ENCODE results near the gene GSS. TPM values are rescaled to one million over a fixed set of nuclear protein-coding genes. Genes with fewer than 3 reads are reported as not detected.

Gene GSS
- total RNA-seq, 1 experiment from 2014 or later, result 83.6 TPM

DNA sequence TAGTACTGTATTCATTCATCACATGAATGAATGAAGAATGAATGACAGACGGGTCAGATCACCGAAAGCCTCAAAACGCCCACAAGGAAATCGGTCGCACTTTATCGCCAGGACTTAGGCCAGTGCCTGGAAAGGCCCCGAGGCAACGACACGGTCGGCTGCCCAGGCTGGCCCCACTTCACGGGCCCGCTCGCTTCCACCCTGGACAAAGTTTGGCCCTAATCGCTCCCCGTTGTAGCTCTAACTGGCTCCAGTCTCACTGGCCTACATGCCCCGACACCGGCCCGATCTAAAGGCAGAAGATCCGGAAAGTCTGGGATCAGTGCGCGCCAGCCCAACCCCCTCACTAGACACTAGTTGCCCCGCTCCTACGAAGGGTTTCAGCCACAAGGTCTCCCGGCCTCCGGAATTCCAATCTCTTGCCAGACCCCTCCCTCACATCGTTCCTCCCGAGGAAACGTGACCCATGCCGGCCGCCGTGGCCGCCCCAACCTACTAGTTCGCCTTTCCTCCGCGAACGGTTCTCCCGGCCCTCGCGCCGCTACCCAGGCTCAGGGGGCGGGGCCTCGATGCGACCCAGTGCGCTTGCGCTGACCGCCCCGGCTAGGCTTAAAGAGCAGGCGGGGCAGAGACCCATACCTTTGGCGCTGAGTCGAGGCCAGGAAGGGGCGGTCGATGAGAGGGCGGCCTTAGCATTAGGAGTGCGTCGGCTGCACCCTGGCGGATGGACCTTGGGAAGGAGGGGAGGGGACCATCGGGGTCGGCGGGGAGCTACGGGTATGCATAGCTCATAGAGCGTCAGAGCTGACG is at the start of gene GSS, which contains the start of gene MYH7B (continued):
- TF ChIP-seq, protein P1, sequence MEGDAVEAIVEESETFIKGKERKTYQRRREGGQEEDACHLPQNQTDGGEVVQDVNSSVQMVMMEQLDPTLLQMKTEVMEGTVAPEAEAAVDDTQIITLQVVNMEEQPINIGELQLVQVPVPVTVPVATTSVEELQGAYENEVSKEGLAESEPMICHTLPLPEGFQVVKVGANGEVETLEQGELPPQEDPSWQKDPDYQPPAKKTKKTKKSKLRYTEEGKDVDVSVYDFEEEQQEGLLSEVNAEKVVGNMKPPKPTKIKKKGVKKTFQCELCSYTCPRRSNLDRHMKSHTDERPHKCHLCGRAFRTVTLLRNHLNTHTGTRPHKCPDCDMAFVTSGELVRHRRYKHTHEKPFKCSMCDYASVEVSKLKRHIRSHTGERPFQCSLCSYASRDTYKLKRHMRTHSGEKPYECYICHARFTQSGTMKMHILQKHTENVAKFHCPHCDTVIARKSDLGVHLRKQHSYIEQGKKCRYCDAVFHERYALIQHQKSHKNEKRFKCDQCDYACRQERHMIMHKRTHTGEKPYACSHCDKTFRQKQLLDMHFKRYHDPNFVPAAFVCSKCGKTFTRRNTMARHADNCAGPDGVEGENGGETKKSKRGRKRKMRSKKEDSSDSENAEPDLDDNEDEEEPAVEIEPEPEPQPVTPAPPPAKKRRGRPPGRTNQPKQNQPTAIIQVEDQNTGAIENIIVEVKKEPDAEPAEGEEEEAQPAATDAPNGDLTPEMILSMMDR (IDR thresholded peaks at IDR 0.05 in 2 of 3, conservative IDR thresholded peaks at IDR 0.05 in 1 of 3; ENCODE audit: borderline replicate concordance in 1 of 3, insufficient read depth in 1 of 3, low read depth in 2 of 3, low read length in 2 of 3), result peak; percentile 37 to 78 (median 49); a peak in 5 of 6 replicates
- TF ChIP-seq ZFX (IDR thresholded peaks at IDR 0.05) (peak; percentile 76), EZH2 (IDR thresholded peaks at IDR 0.05) (no peak), ELF1 (IDR thresholded peaks at IDR 0.05; ENCODE audit: borderline replicate concordance, low read depth) (no peak; the same call in 1 of the 2 replicates), FOSL1 (IDR thresholded peaks at IDR 0.05; ENCODE audit: low read depth) (no peak)
- TF ChIP-seq, protein P2, sequence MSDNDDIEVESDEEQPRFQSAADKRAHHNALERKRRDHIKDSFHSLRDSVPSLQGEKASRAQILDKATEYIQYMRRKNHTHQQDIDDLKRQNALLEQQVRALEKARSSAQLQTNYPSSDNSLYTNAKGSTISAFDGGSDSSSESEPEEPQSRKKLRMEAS (IDR thresholded peaks at IDR 0.05), result peak; percentile 47

DNA sequence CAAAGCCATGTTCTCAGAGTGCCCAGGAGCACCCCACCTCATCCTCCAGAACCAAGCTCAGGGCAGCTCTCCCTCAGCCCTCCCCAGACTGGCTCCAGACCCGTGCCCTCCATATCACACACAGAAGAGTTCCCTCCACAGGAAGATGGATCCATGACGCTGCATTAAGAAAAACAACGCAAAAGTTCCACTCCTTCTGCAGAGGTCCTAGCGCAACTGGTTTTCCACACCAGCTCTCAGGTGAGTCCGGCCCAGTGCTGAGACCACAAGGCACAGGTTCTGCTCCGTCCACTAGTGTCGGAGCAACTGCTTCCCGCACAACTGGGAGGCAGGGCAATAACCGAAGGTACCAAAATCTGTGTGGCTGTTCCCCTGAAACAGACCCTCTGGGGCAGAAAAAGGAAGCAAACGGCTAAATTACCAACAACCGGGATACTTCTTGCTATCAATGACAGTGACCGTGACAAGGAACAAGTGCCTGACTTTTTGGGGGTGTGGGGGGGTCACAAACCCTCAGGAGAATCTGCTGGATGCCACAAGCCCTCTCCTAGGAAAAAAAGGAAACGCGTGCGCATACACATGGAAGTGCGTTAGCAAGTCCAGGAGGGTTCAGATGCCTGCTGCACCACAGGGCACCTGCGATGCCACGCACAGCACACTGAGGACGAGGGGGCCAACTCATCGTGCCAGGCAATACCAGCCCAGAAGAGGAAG is 49.3 kb upstream of the GSS start:
- H3K4me2 ChIP-seq (ENCODE audit: low read length), result no peak overlapping the region
- H3K9me2 ChIP-seq (ENCODE audit: insufficient read depth), result no peaks in the 10 kb centered on the region
- H3K27ac ChIP-seq (ENCODE audit: low read depth, low read length), result no peak overlapping the region
- H3K4me1 ChIP-seq (ENCODE audit: control insufficient read depth in 1 of 2, insufficient read depth in 2 of 2, low read length in 2 of 2), result no peaks in the 10 kb centered on the region
- intact Hi-C loops (cut with micrococcal nuclease), result no loop called here
- CTCF ChIA-PET, result no interaction called here
- H3K9me3 ChIP-seq (ENCODE audit: control insufficient read depth in 1 of 2, insufficient read depth in 1 of 2, low read depth in 1 of 2, low read length in 2 of 2), result no peaks in the 10 kb centered on the region
- peaks cover 25 to 37% of the 10 kb centered on the region in 2 experiments for H3K36me3 ChIP-seq (ENCODE audit: control insufficient read depth in 1 of 2, insufficient read depth in 2 of 2, low read length in 2 of 2)
- POLR2A ChIA-PET, result no interaction called here
- no peak for DNase-seq (ENCODE audit: low read depth, low spot score)
- H4K20me1 ChIP-seq (ENCODE audit: insufficient read depth), result no peaks in the 10 kb centered on the region
- H2AFZ ChIP-seq (ENCODE audit: low read depth, low read length, poor library complexity, severe bottlenecking), result no peak overlapping the region
- no TSS peak for BruUV-seq (replicated peaks)
- H3K27me3 ChIP-seq (ENCODE audit: insufficient read depth, low read length), result no peaks in the 10 kb centered on the region
- no peak for ATAC-seq
- H3K9ac ChIP-seq (ENCODE audit: low read length), result no peak overlapping the region
- RAD21 ChIA-PET (ENCODE audit: low non-redundant PET in 1 of 2, low total read pairs in 2 of 2, uncharacterized antibody in 2 of 2, unreplicated experiment in 2 of 2), result no interaction called here
- no peaks in the 10 kb centered on the region for H3K79me2 ChIP-seq (ENCODE audit: insufficient read depth, low read length)
- no peak overlapping the region for H3K4me3 ChIP-seq (replicated peaks in 1 of 2; ENCODE audit: low read depth in 1 of 2, low read length in 2 of 2)
- TF ChIP-seq YY1 (IDR thresholded peaks at IDR 0.05; ENCODE audit: extremely low read depth, insufficient replicate concordance, low read depth, low read length), result no peak
- TF ChIP-seq POLR2A (IDR thresholded peaks at IDR 0.05; ENCODE audit: borderline replicate concordance, extremely low read depth, insufficient read depth, insufficient read length), result no peak
- TF ChIP-seq SP1 (IDR thresholded peaks at IDR 0.05; ENCODE audit: low read depth), result no peak
- TF ChIP-seq, protein P3, sequence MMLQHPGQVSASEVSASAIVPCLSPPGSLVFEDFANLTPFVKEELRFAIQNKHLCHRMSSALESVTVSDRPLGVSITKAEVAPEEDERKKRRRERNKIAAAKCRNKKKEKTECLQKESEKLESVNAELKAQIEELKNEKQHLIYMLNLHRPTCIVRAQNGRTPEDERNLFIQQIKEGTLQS (IDR thresholded peaks at IDR 0.05), result no peak
- TF ChIP-seq, protein P2 (IDR thresholded peaks at IDR 0.05), result no peak
- TF ChIP-seq SIN3A (IDR thresholded peaks at IDR 0.05; ENCODE audit: low read depth), result no peak
- no peak for TF ChIP-seq SRF (IDR thresholded peaks at IDR 0.05; ENCODE audit: low read depth)
- no peak for TF ChIP-seq TCF7L2 (IDR thresholded peaks at IDR 0.05; ENCODE audit: borderline replicate concordance, extremely low read depth, insufficient read depth, insufficient read length)
- TF ChIP-seq, protein P4, sequence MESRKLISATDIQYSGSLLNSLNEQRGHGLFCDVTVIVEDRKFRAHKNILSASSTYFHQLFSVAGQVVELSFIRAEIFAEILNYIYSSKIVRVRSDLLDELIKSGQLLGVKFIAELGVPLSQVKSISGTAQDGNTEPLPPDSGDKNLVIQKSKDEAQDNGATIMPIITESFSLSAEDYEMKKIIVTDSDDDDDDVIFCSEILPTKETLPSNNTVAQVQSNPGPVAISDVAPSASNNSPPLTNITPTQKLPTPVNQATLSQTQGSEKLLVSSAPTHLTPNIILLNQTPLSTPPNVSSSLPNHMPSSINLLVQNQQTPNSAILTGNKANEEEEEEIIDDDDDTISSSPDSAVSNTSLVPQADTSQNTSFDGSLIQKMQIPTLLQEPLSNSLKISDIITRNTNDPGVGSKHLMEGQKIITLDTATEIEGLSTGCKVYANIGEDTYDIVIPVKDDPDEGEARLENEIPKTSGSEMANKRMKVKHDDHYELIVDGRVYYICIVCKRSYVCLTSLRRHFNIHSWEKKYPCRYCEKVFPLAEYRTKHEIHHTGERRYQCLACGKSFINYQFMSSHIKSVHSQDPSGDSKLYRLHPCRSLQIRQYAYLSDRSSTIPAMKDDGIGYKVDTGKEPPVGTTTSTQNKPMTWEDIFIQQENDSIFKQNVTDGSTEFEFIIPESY (IDR thresholded peaks at IDR 0.05; ENCODE audit: extremely low read depth, insufficient replicate concordance, low read length), result no peak
- no peak for TF ChIP-seq JUND (IDR thresholded peaks at IDR 0.05)
- TF ChIP-seq CEBPB (IDR thresholded peaks at IDR 0.05; ENCODE audit: low read depth), result no peak
- TF ChIP-seq, protein P1 (IDR thresholded peaks at IDR 0.05 in 2 of 3, conservative IDR thresholded peaks at IDR 0.05 in 1 of 3; ENCODE audit: borderline replicate concordance in 1 of 3, insufficient read depth in 1 of 3, low read depth in 2 of 3, low read length in 2 of 3), result no peak

Measured in HCT116 (cell line).